Measurements from ENCODE around the gene PPP1R1B. TPM values are rescaled to one million over a fixed set of nuclear protein-coding genes. Genes with fewer than 3 reads are reported as not detected.

The PPP1R1B gene
- polyA plus RNA-seq, 1 donor (not counting 4 experiments of a cell fraction or from before 2014, with no cell fraction given) = 0.18 TPM

DNA sequence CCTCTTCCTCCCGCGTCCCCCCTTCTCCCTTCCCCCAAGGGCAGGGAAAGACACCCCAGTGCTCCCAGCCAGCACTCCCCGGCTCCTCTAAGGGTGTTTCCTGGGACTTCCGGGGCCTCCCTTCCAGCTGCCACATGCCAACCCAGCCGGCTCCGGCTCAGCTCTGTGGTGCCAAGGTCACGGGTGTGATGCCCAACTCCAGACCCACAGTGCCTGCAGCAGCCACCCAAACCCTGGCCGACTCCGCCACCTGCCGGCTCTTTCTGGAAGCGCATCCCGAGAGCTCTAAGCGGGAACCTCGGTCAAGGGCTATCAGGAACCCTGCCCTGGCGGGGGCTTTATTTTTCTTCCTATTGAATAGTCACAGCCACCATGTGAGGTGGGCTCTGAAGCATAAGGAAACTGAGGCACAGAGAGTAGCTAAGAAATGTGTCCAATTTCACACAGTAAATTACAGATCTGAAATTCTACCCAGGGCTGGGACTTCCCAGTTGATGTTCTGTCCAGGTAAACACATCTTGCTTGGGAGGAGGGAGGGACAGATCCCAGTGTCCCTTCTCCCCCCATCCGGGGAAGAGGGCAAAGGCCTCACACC is 3.3 kb upstream of the PPP1R1B start:
- Histone ChIP-seq H3K36me3 (ENCODE audit: control insufficient read depth in 2 of 2, extremely low read depth in 1 of 2, insufficient read depth in 2 of 2, low read length in 2 of 2) (no peaks in the 10 kb centered on the region), H3K4me1 (ENCODE audit: control insufficient read depth, extremely low read depth, insufficient read depth, low read length) (peaks cover 34% of the 10 kb centered on the region), H2AFZ (ENCODE audit: control insufficient read depth, low read length) (no peak overlapping the region), H3K4me2 (ENCODE audit: control insufficient read depth, extremely low read depth, insufficient read depth, low read depth, low read length) (no peak overlapping the region), H4K20me1 (ENCODE audit: control insufficient read depth, extremely low read depth, insufficient read depth, low read length) (peaks cover 2% of the 10 kb centered on the region), H3K27ac (ENCODE audit: control insufficient read depth, insufficient read depth, low read length) (no peak overlapping the region), H3K27me3 (ENCODE audit: control insufficient read depth, extremely low read depth, insufficient read depth, low read length) (peaks cover 51% of the 10 kb centered on the region), H3K9ac (ENCODE audit: control insufficient read depth, extremely low read depth, insufficient read depth, low read length) (no peak overlapping the region), H3K4me3 (ENCODE audit: control insufficient read depth in 2 of 3, extremely low read depth in 1 of 3, insufficient read depth in 2 of 3, low read depth in 1 of 3, low read length in 3 of 3) (no peak overlapping the region), H3K9me1 (ENCODE audit: control insufficient read depth, extremely low read depth, insufficient read depth, low read length) (no peaks in the 10 kb centered on the region), H3K9me3 (ENCODE audit: control insufficient read depth, low read depth, low read length) (no peaks in the 10 kb centered on the region), H3K79me2 (ENCODE audit: control insufficient read depth, insufficient read depth, low read length) (no peaks in the 10 kb centered on the region)
- FAIRE-seq = peak; percentile 79
- TF ChIP-seq EZH2 (IDR thresholded peaks at IDR 0.05; ENCODE audit: low read length) = no peak
- TF ChIP-seq, protein P1, sequence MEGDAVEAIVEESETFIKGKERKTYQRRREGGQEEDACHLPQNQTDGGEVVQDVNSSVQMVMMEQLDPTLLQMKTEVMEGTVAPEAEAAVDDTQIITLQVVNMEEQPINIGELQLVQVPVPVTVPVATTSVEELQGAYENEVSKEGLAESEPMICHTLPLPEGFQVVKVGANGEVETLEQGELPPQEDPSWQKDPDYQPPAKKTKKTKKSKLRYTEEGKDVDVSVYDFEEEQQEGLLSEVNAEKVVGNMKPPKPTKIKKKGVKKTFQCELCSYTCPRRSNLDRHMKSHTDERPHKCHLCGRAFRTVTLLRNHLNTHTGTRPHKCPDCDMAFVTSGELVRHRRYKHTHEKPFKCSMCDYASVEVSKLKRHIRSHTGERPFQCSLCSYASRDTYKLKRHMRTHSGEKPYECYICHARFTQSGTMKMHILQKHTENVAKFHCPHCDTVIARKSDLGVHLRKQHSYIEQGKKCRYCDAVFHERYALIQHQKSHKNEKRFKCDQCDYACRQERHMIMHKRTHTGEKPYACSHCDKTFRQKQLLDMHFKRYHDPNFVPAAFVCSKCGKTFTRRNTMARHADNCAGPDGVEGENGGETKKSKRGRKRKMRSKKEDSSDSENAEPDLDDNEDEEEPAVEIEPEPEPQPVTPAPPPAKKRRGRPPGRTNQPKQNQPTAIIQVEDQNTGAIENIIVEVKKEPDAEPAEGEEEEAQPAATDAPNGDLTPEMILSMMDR (optimal IDR thresholded peaks at IDR 0.05 in 1 of 3, IDR thresholded peaks at IDR 0.05 in 1 of 3, conservative IDR thresholded peaks at IDR 0.05 in 1 of 3; ENCODE audit: extremely low read depth in 1 of 3, insufficient read depth in 2 of 3, low read length in 3 of 3) = peak; percentile 85 to 94 (median 86)
- no peak for DNase-seq (ENCODE audit: low read depth, low spot score)
- dilution Hi-C loops (cut with MboI; ENCODE audit: extremely low pct_ligation_motif_present, low sequenced_read_pairs) = no loop called here

DNA sequence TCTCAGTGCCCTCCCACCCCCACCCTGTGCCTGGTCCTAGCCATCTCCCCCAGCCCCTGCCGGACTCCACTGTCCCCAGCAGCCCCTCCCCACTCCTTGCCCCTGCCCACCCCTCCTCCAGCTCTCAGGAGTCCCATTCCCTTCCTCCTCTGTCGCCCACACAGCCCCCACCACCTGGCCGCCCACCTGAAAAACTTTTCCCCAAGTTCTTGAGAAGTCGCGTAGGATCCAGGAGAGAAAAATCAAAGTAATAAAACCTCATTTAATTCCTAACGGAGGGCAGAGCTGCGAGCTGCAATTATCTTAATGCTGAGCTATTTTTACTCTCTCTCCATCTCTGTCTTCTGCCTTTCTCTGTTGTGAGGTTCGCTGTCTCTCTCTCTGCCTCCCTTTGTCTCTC is 2.4 kb upstream of the PPP1R1B start:
- H3K9me3 ChIP-seq (ENCODE audit: control insufficient read depth, low read depth, low read length) = no peaks in the 10 kb centered on the region
- peaks cover 34% of the 10 kb centered on the region for H3K4me1 ChIP-seq (ENCODE audit: control insufficient read depth, extremely low read depth, insufficient read depth, low read length)
- no peak overlapping the region for H3K4me2 ChIP-seq (ENCODE audit: control insufficient read depth, extremely low read depth, insufficient read depth, low read depth, low read length)
- no peak overlapping the region for H3K4me3 ChIP-seq (ENCODE audit: control insufficient read depth in 2 of 3, extremely low read depth in 1 of 3, insufficient read depth in 2 of 3, low read depth in 1 of 3, low read length in 3 of 3)
- DNase-seq (ENCODE audit: low read depth, low spot score) (no peak), FAIRE-seq (no peak)
- peaks cover 2% of the 10 kb centered on the region for H4K20me1 ChIP-seq (ENCODE audit: control insufficient read depth, extremely low read depth, insufficient read depth, low read length)
- no peak overlapping the region for H3K27ac ChIP-seq (ENCODE audit: control insufficient read depth, insufficient read depth, low read length)
- no peak overlapping the region for H3K9ac ChIP-seq (ENCODE audit: control insufficient read depth, extremely low read depth, insufficient read depth, low read length)
- H2AFZ ChIP-seq (ENCODE audit: control insufficient read depth, low read length) = no peak overlapping the region
- TF ChIP-seq, protein P1 (optimal IDR thresholded peaks at IDR 0.05 in 1 of 3, IDR thresholded peaks at IDR 0.05 in 1 of 3, conservative IDR thresholded peaks at IDR 0.05 in 1 of 3; ENCODE audit: extremely low read depth in 1 of 3, insufficient read depth in 2 of 3, low read length in 3 of 3) = no peak
- TF ChIP-seq EZH2 (IDR thresholded peaks at IDR 0.05; ENCODE audit: low read length) = no peak
- no peaks in the 10 kb centered on the region for H3K36me3 ChIP-seq (ENCODE audit: control insufficient read depth in 2 of 2, extremely low read depth in 1 of 2, insufficient read depth in 2 of 2, low read length in 2 of 2)
- H3K79me2 ChIP-seq (ENCODE audit: control insufficient read depth, insufficient read depth, low read length) = no peaks in the 10 kb centered on the region
- dilution Hi-C loops (cut with MboI; ENCODE audit: extremely low pct_ligation_motif_present, low sequenced_read_pairs) = no loop called here
- H3K27me3 ChIP-seq (ENCODE audit: control insufficient read depth, extremely low read depth, insufficient read depth, low read length) = peaks cover 53% of the 10 kb centered on the region
- no peaks in the 10 kb centered on the region for H3K9me1 ChIP-seq (ENCODE audit: control insufficient read depth, extremely low read depth, insufficient read depth, low read length)
